GM12878 (cell line): Measurements from ENCODE around the gene NR1I3. TPM values are rescaled to one million over a fixed set of nuclear protein-coding genes. Genes with fewer than 3 reads are reported as not detected.
A peak's percentile ranks its signal among the peaks of the same experiment; 100 is the strongest.

ENCODE experiments used
- ATAC-seq: fragments of 200-7000 bp; cut with Tn5 transposase; 3 replicates; pipeline ENCODE4 v1.9.1; 2020; ENCODE audit warnings: mild to moderate bottlenecking, moderate library complexity
- BruUV-seq: library from RNA; stranded (reverse); fragments of 400-500 nt; replicated peaks from 2 replicates; lab custom pipeline; 2021; lab: Mats Ljungman, UMichigan
- CTCF ChIA-PET: fragments of 300-600 bp; sonication (Branson Sonifier 250); formaldehyde crosslinking; extraction: SDS; loops from one replicate; lab custom pipeline; 2021; ENCODE audit warnings: inconsistent platforms; lab: Yijun Ruan, JAX
- POLR2A ChIA-PET: fragments of 350-600 bp; formaldehyde crosslinking; extraction: SDS; loops from one replicate; lab custom pipeline; 2021; ENCODE audit warnings: inconsistent platforms; lab: Charles Lee
- RAD21 ChIA-PET: fragments of 300-600 bp; sonication (Branson Sonifier 250); formaldehyde crosslinking; loops from one replicate; lab custom pipeline; 2023; ENCODE audit warnings: antibody characterized with exemption; ENCODE audit not compliant: unreplicated experiment; lab: Charles Lee
- SMC1A ChIA-PET: fragments of 300-600 bp; sonication (Branson Sonifier 250); formaldehyde crosslinking; loops from one replicate; lab custom pipeline; 2023; ENCODE audit not compliant: unreplicated experiment, uncharacterized antibody; lab: Charles Lee
- DNase-seq: peaks from one replicate; pipeline ENCODE4 v3.0.0-alpha.2; 2011; ENCODE audit warnings: low read depth, low spot score
- FAIRE-seq: peaks from 3 replicates; lab custom pipeline; 2011; peaks lifted over from hg19 to GRCh38; lab: Jason Lieb, UNC
- H2AFZ ChIP-seq: 2 replicates; pipeline ENCODE4 v1.6.0; 2011; ENCODE audit warnings: low read depth, low read length, control low read depth; ENCODE audit not compliant: control insufficient read depth
- H3K27ac ChIP-seq: 2 replicates; pipeline ENCODE4 v1.5.1; 2011; ENCODE audit warnings: control low read depth; ENCODE audit not compliant: control insufficient read depth, insufficient read depth
- H3K27me3 ChIP-seq, 2 experiments: replicated peaks in 1 of 2; 2 replicates each; pipeline versions ENCODE4 v1.6.0 to v1.6.1; 2011; ENCODE audit warnings: low read length in 1 of 2; ENCODE audit not compliant: control insufficient read depth in 2 of 2, insufficient read depth in 2 of 2
- H3K36me3 ChIP-seq, 2 experiments: 2 replicates each; pipeline ENCODE4 v1.5.1; 2011; ENCODE audit warnings: low read length in 1 of 2; ENCODE audit not compliant: control insufficient read depth in 2 of 2, insufficient read depth in 2 of 2
- H3K4me1 ChIP-seq: 2 replicates; pipeline ENCODE4 v1.6.1; 2011; ENCODE audit warnings: mild to moderate bottlenecking, low read length, moderate library complexity, mixed read lengths; ENCODE audit not compliant: control insufficient read depth, insufficient read depth
- H3K4me2 ChIP-seq: 2 replicates; pipeline ENCODE4 v1.6.0; 2011; ENCODE audit warnings: control low read depth; ENCODE audit not compliant: control insufficient read depth, insufficient read depth
- H3K4me3 ChIP-seq: fragments of 200-600 bp; sonication (generic); 2 replicates; pipeline ENCODE4 v1.5.1; 2016
- H3K79me2 ChIP-seq: 2 replicates; pipeline ENCODE4 v1.6.0; 2011; ENCODE audit warnings: low read length; ENCODE audit not compliant: control insufficient read depth, insufficient read depth
- H3K9ac ChIP-seq: 2 replicates; pipeline ENCODE4 v1.8.0; 2011; ENCODE audit warnings: low read length, control low read depth, mixed read lengths; ENCODE audit not compliant: control insufficient read depth, insufficient read depth
- H3K9me3 ChIP-seq: replicated peaks from 3 replicates; pipeline ENCODE4 v1.5.1; 2011; ENCODE audit warnings: mild to moderate bottlenecking, low read length; ENCODE audit not compliant: control insufficient read depth, insufficient read depth
- H4K20me1 ChIP-seq: 2 replicates; pipeline ENCODE4 v1.6.0; 2011; ENCODE audit not compliant: control insufficient read depth, insufficient read depth
- CEBPB ChIP-seq, 2 experiments: fragments of 150-350 bp in 1 of 2; IDR thresholded peaks; 2 replicates each; pipeline ENCODE4 v1.6.1; 2012 to 2014; ENCODE audit warnings: low read depth in 2 of 2, low read length in 2 of 2, borderline replicate concordance in 1 of 2, inconsistent platforms in 1 of 2
- CHD1 ChIP-seq: IDR thresholded peaks from 2 replicates; pipeline ENCODE4 v1.6.1; 2012; ENCODE audit warnings: low read depth, low read length, improper control_type of control experiment
- POLR2A ChIP-seq: IDR thresholded peaks from 2 replicates; pipeline ENCODE4 v1.6.1; 2011; ENCODE audit warnings: low read depth, mild to moderate bottlenecking, low read length
- TARDBP ChIP-seq: IDR thresholded peaks from 2 replicates; pipeline ENCODE4 v1.6.1; 2016; ENCODE audit warnings: borderline replicate concordance
- TCF12 ChIP-seq: IDR thresholded peaks from 2 replicates; pipeline ENCODE4 v1.6.1; 2011; ENCODE audit warnings: low read depth, mild to moderate bottlenecking, low read length
- ZNF384 ChIP-seq: IDR thresholded peaks from 2 replicates; pipeline ENCODE4 v1.6.1; 2012; ENCODE audit warnings: low read depth, mild to moderate bottlenecking, low read length, improper control_type of control experiment, borderline replicate concordance
- WGBS: methylation state at CpG from one replicate; pipeline ENCODE4 v1.1.6; 2016; ENCODE audit warnings: low lambda C conversion rate; ENCODE audit not compliant: insufficient replicate concordance, insufficient coverage; ENCODE audit errors: missing lambda C conversion rate; 5-methylcytosine and 5-hydroxymethylcytosine counted together
- in situ Hi-C: fragments of 300-500 bp; cut with MboI; formaldehyde crosslinking; loops from 9 replicates; pipeline ENCODE4 v1.14.3; 2018; ENCODE audit warnings: mixed read lengths
- intact Hi-C: fragments of 100-400 bp; cut with micrococcal nuclease; formaldehyde crosslinking; loops from one replicate; pipeline ENCODE4 v1.14.2; 2022; ENCODE audit not compliant: unreplicated experiment
- polyA plus RNA-seq, 11 experiments: library from polyadenylated mRNA; depleted of rRNA in 4 of 11; unstranded in 6 of 11; stranded (reverse) in 5 of 11; fragments of >200 nt; fragmentation: Nextera tagmentation in 4 of 11; fragmentation: Illumina TruSeq in 1 of 11; extraction: Ambion mirVana in 4 of 11; extraction: Trizol in 1 of 11; gene quantifications; 1 replicate in 1 of 11; 2 replicates in 10 of 11; pipeline versions ENCODE4 v1.2.1 to v1.2.3, GENCODE V29; 2011 to 2016; ENCODE audit warnings: inconsistent platforms in 2 of 11, missing spikeins in 2 of 11, low read depth in 1 of 11
- total RNA-seq, 4 experiments: library from RNA; depleted of rRNA in 3 of 4; stranded (reverse); fragments of >200 nt in 3 of 4; fragmentation: Illumina TruSeq in 1 of 4; extraction: Trizol in 1 of 4; gene quantifications; 2 replicates each; pipeline versions ENCODE4 v1.2.1 to v1.2.3, GENCODE V29; 2013 to 2021
- TF ChIP-seq, protein P1 (sequence below): fragments of 450-650 bp; IDR thresholded peaks from 2 replicates; pipeline ENCODE4 v1.6.1; 2017; ENCODE audit warnings: mild to moderate bottlenecking, moderate library complexity
- TF ChIP-seq, protein P2 (sequence below): IDR thresholded peaks from 2 replicates; pipeline ENCODE4 v1.6.1; 2011; ENCODE audit warnings: low read depth, low read length, improper control_type of control experiment, borderline replicate concordance
- TF ChIP-seq, protein P3 (sequence below): fragments of 450-650 bp; formaldehyde crosslinking; IDR thresholded peaks from 2 replicates; pipeline ENCODE4 v1.4.0; 2020; ENCODE audit warnings: mild to moderate bottlenecking, moderate library complexity

Gene NR1I3
- total and polyA plus RNA-seq, 10 of the 15 experiments (the other 5 are each of a cell fraction or from before 2014, with no cell fraction given), result 0.13 to 0.52 (median 0.24) TPM; not detected in 7

DNA sequence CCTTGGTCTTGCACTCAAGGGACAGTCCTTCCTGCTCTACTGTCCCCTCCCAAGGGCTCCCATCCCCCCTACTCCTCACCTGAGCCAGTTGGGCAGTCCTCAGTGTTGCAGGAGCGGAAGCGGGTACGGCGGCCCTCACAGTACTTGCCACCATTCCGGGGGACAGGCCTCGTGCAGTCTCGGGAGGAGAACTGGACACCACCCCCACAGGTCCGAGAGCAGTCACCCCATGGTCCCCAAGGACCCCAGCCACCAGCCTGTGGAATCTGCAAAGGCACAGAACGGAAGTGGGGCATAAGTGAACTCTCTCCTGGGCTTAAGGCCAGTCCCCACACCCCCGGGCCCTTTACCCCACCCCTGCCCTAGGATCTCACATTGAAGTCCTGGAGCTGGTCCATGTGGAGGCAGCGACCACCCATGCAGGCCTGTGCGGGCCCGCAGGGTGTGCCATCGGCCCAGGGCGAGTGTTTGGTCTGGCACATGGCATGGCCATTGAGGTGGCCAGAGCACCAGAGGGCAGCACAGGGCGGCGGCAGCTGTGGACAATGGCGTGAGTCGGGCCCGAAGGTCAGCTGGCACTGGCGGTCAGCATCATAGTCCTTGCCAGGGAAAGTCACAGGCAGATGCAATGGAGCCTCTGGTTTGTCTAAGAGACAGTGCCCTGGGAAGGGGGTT, 44.3 kb downstream of the NR1I3 start (continued):
- TF ChIP-seq, protein P1, sequence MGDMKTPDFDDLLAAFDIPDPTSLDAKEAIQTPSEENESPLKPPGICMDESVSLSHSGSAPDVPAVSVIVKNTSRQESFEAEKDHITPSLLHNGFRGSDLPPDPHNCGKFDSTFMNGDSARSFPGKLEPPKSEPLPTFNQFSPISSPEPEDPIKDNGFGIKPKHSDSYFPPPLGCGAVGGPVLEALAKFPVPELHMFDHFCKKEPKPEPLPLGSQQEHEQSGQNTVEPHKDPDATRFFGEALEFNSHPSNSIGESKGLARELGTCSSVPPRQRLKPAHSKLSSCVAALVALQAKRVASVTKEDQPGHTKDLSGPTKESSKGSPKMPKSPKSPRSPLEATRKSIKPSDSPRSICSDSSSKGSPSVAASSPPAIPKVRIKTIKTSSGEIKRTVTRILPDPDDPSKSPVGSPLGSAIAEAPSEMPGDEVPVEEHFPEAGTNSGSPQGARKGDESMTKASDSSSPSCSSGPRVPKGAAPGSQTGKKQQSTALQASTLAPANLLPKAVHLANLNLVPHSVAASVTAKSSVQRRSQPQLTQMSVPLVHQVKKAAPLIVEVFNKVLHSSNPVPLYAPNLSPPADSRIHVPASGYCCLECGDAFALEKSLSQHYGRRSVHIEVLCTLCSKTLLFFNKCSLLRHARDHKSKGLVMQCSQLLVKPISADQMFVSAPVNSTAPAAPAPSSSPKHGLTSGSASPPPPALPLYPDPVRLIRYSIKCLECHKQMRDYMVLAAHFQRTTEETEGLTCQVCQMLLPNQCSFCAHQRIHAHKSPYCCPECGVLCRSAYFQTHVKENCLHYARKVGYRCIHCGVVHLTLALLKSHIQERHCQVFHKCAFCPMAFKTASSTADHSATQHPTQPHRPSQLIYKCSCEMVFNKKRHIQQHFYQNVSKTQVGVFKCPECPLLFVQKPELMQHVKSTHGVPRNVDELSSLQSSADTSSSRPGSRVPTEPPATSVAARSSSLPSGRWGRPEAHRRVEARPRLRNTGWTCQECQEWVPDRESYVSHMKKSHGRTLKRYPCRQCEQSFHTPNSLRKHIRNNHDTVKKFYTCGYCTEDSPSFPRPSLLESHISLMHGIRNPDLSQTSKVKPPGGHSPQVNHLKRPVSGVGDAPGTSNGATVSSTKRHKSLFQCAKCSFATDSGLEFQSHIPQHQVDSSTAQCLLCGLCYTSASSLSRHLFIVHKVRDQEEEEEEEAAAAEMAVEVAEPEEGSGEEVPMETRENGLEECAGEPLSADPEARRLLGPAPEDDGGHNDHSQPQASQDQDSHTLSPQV, result no peak
- no peak for TF ChIP-seq CHD1
- TF ChIP-seq POLR2A, result no peak
- TF ChIP-seq, all 136 proteins: peak for 0

GRCh38 chr1:161192476-161193465, 45.2 kb downstream of the NR1I3 start:
- Histone ChIP-seq H3K27me3 (no peaks in the 10 kb centered on the region), H3K27ac (no peak overlapping the region), H3K36me3 (no peaks in the 10 kb centered on the region), H3K9me3 (no peaks in the 10 kb centered on the region), H3K4me1 (peaks cover 19% of the 10 kb centered on the region), H3K9ac (no peak overlapping the region), H3K4me3 (no peak overlapping the region), H4K20me1 (no peaks in the 10 kb centered on the region), H3K4me2 (no peak overlapping the region), H2AFZ (peak overlapping the region; percentile 82), H3K79me2 (no peaks in the 10 kb centered on the region)
- FAIRE-seq, result peak; percentile 88
- in situ Hi-C loops (loop anchor here (10.0 kb wide), 1 partner anchor 552 kb away; the partner anchor contains the start of gene DUSP12), intact Hi-C loops (loop anchor here (1.0 kb wide), 3 partner anchors 33 to 190 kb away; no protein-coding TSS in a partner anchor)
- peak; percentile 94 for ATAC-seq
- WGBS, result 51% methylated on average over 15 of the region's 15 CpGs
- CTCF ChIA-PET, result interaction anchor here (1.0 to 7.0 kb wide), 20 partner anchors 10 to 549 kb away, joined by 3 to 164 read pairs (median 10); partner anchors contain the start of genes APOA2, CFAP126, NDUFS2 and PPOX
- no TSS peak for BruUV-seq
- POLR2A ChIA-PET, result interaction anchor here (1.7 to 3.3 kb wide), 2 partner anchors 10 to 33 kb away, joined by 9 to 18 read pairs; partner anchors contain the start of genes NDUFS2 and TOMM40L
- RAD21 ChIA-PET, result interaction anchor here (1.4 to 7.2 kb wide), 7 partner anchors 12 to 189 kb away, joined by 4 to 55 read pairs (median 6); partner anchors contain the start of genes APOA2 and TOMM40L
- DNase-seq, result no peak
- SMC1A ChIA-PET, result interaction anchor here (0.9 to 5.3 kb wide), 13 partner anchors 11 to 546 kb away, joined by 3 to 55 read pairs (median 6); partner anchors contain the start of genes NDUFS2, PPOX and TOMM40L
- no peak for TF ChIP-seq ZNF384
- TF ChIP-seq, protein P2, sequence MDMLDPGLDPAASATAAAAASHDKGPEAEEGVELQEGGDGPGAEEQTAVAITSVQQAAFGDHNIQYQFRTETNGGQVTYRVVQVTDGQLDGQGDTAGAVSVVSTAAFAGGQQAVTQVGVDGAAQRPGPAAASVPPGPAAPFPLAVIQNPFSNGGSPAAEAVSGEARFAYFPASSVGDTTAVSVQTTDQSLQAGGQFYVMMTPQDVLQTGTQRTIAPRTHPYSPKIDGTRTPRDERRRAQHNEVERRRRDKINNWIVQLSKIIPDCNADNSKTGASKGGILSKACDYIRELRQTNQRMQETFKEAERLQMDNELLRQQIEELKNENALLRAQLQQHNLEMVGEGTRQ, result no peak
- no peak for TF ChIP-seq CEBPB (IDR thresholded peaks at IDR 0.05; ENCODE audit: borderline replicate concordance in 1 of 2, low read depth in 2 of 2, low read length in 2 of 2)
- TF ChIP-seq, protein P3, sequence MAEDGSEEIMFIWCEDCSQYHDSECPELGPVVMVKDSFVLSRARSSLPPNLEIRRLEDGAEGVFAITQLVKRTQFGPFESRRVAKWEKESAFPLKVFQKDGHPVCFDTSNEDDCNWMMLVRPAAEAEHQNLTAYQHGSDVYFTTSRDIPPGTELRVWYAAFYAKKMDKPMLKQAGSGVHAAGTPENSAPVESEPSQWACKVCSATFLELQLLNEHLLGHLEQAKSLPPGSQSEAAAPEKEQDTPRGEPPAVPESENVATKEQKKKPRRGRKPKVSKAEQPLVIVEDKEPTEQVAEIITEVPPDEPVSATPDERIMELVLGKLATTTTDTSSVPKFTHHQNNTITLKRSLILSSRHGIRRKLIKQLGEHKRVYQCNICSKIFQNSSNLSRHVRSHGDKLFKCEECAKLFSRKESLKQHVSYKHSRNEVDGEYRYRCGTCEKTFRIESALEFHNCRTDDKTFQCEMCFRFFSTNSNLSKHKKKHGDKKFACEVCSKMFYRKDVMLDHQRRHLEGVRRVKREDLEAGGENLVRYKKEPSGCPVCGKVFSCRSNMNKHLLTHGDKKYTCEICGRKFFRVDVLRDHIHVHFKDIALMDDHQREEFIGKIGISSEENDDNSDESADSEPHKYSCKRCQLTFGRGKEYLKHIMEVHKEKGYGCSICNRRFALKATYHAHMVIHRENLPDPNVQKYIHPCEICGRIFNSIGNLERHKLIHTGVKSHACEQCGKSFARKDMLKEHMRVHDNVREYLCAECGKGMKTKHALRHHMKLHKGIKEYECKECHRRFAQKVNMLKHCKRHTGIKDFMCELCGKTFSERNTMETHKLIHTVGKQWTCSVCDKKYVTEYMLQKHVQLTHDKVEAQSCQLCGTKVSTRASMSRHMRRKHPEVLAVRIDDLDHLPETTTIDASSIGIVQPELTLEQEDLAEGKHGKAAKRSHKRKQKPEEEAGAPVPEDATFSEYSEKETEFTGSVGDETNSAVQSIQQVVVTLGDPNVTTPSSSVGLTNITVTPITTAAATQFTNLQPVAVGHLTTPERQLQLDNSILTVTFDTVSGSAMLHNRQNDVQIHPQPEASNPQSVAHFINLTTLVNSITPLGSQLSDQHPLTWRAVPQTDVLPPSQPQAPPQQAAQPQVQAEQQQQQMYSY (CRISPR knock-in tag), result no peak
- TF ChIP-seq TCF12, result no peak
- TF ChIP-seq TARDBP, result no peak
